Tibial nerve (tissue), 4 donors: ENCODE data around the gene CCP110.

Source experiments
- CTCF ChIP-seq, 5 experiments: fragments of 200-600 bp in 3 of 5; fragments of 450-650 bp in 2 of 5; sonication (generic) in 3 of 5; IDR thresholded peaks; one replicate each; pipeline ENCODE4 v1.5.1; 2016 to 2019; ENCODE audit warnings: antibody characterized with exemption in 5 of 5, mild to moderate bottlenecking in 3 of 5, moderate library complexity in 2 of 5
- EP300 ChIP-seq, 2 donors: sonication (generic); formaldehyde crosslinking; IDR thresholded peaks; one replicate each; pipeline ENCODE4 v1.6.1; 2017; ENCODE audit warnings: antibody characterized with exemption in 2 of 2, mild to moderate bottlenecking in 1 of 2
- POLR2A ChIP-seq, 2 donors: fragments of 450-650 bp; IDR thresholded peaks; one replicate each; pipeline ENCODE4 v1.6.1; 2017; ENCODE audit warnings: antibody characterized with exemption in 2 of 2, mild to moderate bottlenecking in 2 of 2, moderate library complexity in 2 of 2

- TF ChIP-seq CTCF (IDR thresholded peaks at IDR 0.05) (no peak), POLR2A (IDR thresholded peaks at IDR 0.05) (no peak), EP300 (IDR thresholded peaks at IDR 0.05) (no peak)
These were observed 36.3 kb downstream of the CCP110 start for GRCh38 chr16:19560078-19560477.
